HL-60 (cell line): ENCODE data around the gene SPTBN1.

ENCODE experiments used
- CTCF ChIP-seq: IDR thresholded peaks from one replicate; pipeline ENCODE4 v1.5.1; 2011; ENCODE audit warnings: low read length, control low read depth, inconsistent platforms; ENCODE audit not compliant: insufficient read depth
- POLR2AphosphoS5 ChIP-seq: IDR thresholded peaks from 2 replicates; pipeline ENCODE4 v1.6.1; 2012; ENCODE audit warnings: low read depth
- REST ChIP-seq: IDR thresholded peaks from 2 replicates; pipeline ENCODE4 v1.6.1; 2012; ENCODE audit warnings: low read depth; ENCODE audit not compliant: insufficient replicate concordance

GRCh38 chr2:54657664-54658083, 201.5 kb downstream of the SPTBN1 start:
- TF ChIP-seq CTCF (peak; percentile 50), POLR2AphosphoS5 (no peak), REST (no peak)
